ENCODE results near the gene DNAJA4. TPM values are rescaled to one million over a fixed set of nuclear protein-coding genes. Genes with fewer than 3 reads are reported as not detected.

Gene DNAJA4
- total RNA-seq, 1 donor from 2014 or later, result 34.4 TPM

- TF ChIP-seq CTCF (IDR thresholded peaks at IDR 0.05), result no peak
- intact Hi-C loops (cut with DNase I), result no loop called here
These were observed 55.2 kb downstream of the DNAJA4 start for GRCh38 chr15:78319588-78319987.

GRCh38 chr15:78320183-78320582, 55.8 kb downstream of the DNAJA4 start:
- intact Hi-C loops (cut with DNase I), result no loop called here
- no peaks in the 10 kb centered on the region for H3K4me1 ChIP-seq
- TF ChIP-seq CTCF (IDR thresholded peaks at IDR 0.05), result no peak
- no peaks in the 10 kb centered on the region for H3K27me3 ChIP-seq (ENCODE audit: low read depth)
- no peak overlapping the region for H3K27ac ChIP-seq
- no peak overlapping the region for H3K4me3 ChIP-seq
- no peak for ATAC-seq
- no peaks in the 10 kb centered on the region for H3K9me3 ChIP-seq
- H3K36me3 ChIP-seq, result no peaks in the 10 kb centered on the region
- DNase-seq, result peak; percentile 10

More at GRCh38 chr15:78319588-78319987, 55.2 kb downstream of the DNAJA4 start:
- Histone ChIP-seq H3K36me3 (no peaks in the 10 kb centered on the region), H3K27ac (no peak overlapping the region), H3K4me1 (no peaks in the 10 kb centered on the region), H3K9me3 (no peaks in the 10 kb centered on the region), H3K4me3 (no peak overlapping the region), H3K27me3 (ENCODE audit: low read depth) (no peaks in the 10 kb centered on the region)
- DNase-seq, result peak; percentile 23
- ATAC-seq, result no peak

GRCh38 chr15:78321041-78321570, 56.7 kb downstream of the DNAJA4 start:
- TF ChIP-seq CTCF (IDR thresholded peaks at IDR 0.05), result no peak
- Histone ChIP-seq H3K27me3 (ENCODE audit: low read depth) (no peaks in the 10 kb centered on the region), H3K9me3 (no peaks in the 10 kb centered on the region), H3K4me1 (no peaks in the 10 kb centered on the region), H3K36me3 (no peaks in the 10 kb centered on the region), H3K27ac (no peak overlapping the region), H3K4me3 (no peak overlapping the region)
- intact Hi-C loops (cut with DNase I), result no loop called here
- DNase-seq, result peak; percentile 32
- ATAC-seq, result no peak

- TF ChIP-seq CTCF (IDR thresholded peaks at IDR 0.05), result no peak
- Histone ChIP-seq H3K36me3 (no peaks in the 10 kb centered on the region), H3K4me1 (no peaks in the 10 kb centered on the region), H3K9me3 (no peaks in the 10 kb centered on the region), H3K4me3 (no peak overlapping the region), H3K27ac (no peak overlapping the region), H3K27me3 (ENCODE audit: low read depth) (no peaks in the 10 kb centered on the region)
- DNase-seq (peak; percentile 23), ATAC-seq (no peak)
- intact Hi-C loops (cut with DNase I), result no loop called here
These were observed 57.4 kb downstream of the DNAJA4 start for GRCh38 chr15:78321786-78322185.

GRCh38 chr15:78322243-78322642, 57.9 kb downstream of the DNAJA4 start:
- Histone ChIP-seq H3K4me3 (no peak overlapping the region), H3K27me3 (ENCODE audit: low read depth) (no peaks in the 10 kb centered on the region), H3K27ac (peak overlapping the region; percentile 58), H3K4me1 (no peaks in the 10 kb centered on the region), H3K36me3 (no peaks in the 10 kb centered on the region), H3K9me3 (no peaks in the 10 kb centered on the region)
- intact Hi-C loops (cut with DNase I), result no loop called here
- peak in 1 of 2 donors; percentile 24 for ATAC-seq
- peak; percentile 40 for DNase-seq
- TF ChIP-seq CTCF (IDR thresholded peaks at IDR 0.05), result no peak

Measured in lower lobe of right lung (tissue), 2 donors.